PFSK-1 (cell line): Measurements from ENCODE around the gene MALAT1.

Experiments
- POLR2AphosphoS5 ChIP-seq: IDR thresholded peaks from 2 replicates; pipeline ENCODE4 v1.6.1; 2012; ENCODE audit warnings: low read depth, mild to moderate bottlenecking, control low read depth, low read length, moderate library complexity
- REST ChIP-seq, 2 experiments: IDR thresholded peaks; 2 replicates each; pipeline versions ENCODE4 v1.6.1 to v1.8.0; 2011 to 2012; ENCODE audit warnings: low read depth in 2 of 2, low read length in 2 of 2, control low read depth in 1 of 2, inconsistent platforms in 1 of 2, mild to moderate bottlenecking in 1 of 2, moderate library complexity in 1 of 2; ENCODE audit not compliant: insufficient read depth in 1 of 2
- TAF1 ChIP-seq: IDR thresholded peaks from 2 replicates; pipeline ENCODE4 v1.6.1; 2012; ENCODE audit warnings: low read length, control low read depth, borderline replicate concordance; ENCODE audit not compliant: insufficient read depth

- TF ChIP-seq POLR2AphosphoS5 (no peak), TAF1 (no peak), REST (IDR thresholded peaks at IDR 0.05; ENCODE audit: insufficient read depth in 1 of 2, low read depth in 2 of 2, low read length in 2 of 2) (no peak)
Measured at GRCh38 chr11:65526744-65527143, 27.9 kb downstream of the MALAT1 start.
